Activated T-cell treated with anti-CD3 and anti-CD28 coated beads for 48 hours (primary cell): ENCODE results near the gene ORM2.

Experiments
- DNase-seq: peaks from one replicate; pipeline ENCODE4 v3.0.0-alpha.2; 2020; ENCODE audit warnings: low read depth

The ORM2 gene

GRCh38 chr9:114294664-114295063 lies 35.0 kb upstream of the ORM2 start:
- no peak for DNase-seq

DNA sequence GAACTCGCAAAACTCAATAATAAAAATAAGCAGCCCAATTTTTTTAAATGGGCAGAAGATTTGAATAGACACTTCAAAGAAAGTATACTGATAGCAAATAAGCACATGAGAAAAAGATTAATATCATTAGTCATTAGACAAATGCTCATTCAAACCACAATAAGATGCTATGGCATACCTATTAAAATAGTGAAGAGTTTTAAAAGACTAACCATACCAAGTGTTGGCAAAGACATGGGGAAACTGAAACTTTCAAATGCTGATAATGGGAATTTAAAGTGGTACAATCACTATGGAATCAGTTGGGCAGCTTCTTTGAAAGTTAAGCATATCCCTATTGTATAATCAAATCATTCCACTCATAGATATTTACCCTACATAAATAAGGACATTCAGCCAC lies 33.3 kb upstream of the ORM2 start:
- DNase-seq: no peak

DNA sequence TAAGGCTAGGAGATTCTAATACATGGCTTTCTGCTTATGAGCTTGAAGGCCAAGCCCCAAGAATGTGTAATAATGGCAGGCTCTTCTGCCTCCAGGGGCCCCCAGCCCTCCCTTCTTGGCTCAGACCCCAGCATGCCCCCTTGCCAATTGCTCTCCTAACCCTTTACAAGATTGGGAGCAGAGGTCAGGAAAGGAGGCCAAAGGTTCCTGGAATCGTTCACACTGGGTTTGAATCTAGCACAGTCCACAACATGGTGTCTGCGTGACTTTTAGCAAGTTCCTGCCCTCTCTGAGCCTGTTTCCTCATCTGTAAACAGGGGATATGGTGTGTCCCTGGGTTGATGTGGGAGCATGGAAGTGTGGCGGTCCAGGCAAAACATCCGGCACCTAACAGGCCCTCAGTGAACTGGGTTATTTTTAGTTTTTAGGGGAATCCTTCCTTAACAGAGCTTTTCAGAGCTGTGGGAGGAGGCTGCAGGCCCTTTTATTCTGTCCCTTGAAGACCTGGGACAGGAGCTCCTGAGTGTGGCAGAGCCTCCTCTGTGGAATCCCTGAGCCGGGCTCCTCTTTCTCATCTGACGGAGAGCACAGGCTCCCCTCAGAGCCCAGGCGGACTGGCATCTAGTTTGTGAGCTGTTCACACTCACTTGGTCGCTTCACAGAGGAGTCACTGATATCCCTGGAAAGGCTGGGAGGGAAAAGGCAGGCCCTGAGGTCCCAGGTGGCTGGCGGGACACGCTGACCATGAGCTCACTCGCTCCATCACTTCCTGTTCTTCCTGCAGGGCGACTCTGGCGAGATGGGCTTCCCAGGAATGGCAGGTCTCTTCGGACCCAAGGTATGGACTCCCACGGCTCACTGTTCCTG lies 30.1 kb upstream of the ORM2 start:
- no peak for DNase-seq

GRCh38 chr9:114300153-114300845 lies 29.4 kb upstream of the ORM2 start:
- DNase-seq: no peak

- DNase-seq: no peak
Measured at GRCh38 chr9:114300846-114301797, 28.5 kb upstream of the ORM2 start.

GRCh38 chr9:114301798-114302565 lies 27.7 kb upstream of the ORM2 start:
- DNase-seq: no peak

DNA sequence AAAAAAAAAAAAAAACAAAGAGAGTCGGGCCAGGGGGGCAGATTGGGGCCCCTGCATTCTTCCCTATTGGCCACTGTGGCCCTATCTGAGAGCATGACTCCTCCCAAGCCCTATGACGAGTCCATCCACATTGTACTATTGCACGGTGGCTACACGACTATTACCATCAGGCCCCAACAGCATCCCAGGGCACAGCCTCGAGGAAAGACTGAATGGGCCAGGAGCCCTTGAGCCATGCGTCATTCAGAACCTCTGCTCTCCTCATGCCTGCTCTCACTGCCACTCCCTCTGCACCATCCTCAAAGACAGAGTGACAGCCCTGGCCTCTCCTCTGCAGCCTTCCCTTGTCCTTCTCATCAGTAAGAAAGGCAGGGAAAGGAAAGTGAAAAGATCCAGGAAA lies 26.9 kb upstream of the ORM2 start:
- no peak for DNase-seq

DNA sequence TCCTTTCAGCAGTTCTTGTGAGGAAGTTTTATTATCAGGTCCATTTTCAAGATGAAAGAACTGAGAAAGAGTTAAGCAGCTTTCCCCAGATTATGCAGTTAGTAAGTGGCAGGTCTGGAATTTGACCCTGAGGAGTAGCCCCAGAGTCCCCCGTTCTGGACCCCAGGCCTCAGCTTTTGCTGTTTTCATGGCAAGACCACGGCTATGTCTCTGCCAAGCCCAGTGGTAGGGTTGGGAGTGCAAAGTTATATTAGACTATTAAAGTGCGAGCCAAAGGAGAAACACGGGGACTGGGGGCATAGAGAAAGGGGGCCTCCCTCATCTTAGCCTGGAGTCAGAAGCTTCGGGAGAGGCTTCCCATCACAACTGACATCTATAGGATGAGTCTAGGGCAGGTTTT lies 26.1 kb upstream of the ORM2 start:
- no peak for DNase-seq

DNA sequence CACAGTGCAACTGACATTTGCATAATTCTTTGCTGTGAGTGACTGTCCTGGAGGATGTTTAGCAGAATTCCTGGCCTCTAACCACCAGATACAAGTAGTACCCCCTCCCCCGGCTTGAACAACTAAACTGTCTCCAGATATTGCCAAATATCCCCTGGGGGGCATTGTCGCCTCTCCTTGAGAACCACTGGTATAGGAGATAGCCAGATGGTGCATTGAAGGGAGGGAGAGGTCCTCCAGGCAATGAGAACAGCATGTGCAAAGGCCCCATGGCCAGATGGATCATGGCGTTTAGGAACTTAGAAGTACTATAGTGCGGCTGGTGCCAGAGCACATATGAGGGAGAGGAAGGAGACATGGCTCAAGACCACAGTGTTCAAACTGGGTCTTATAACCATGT lies 25.7 kb upstream of the ORM2 start:
- DNase-seq: no peak

- DNase-seq: no peak
Measured at GRCh38 chr9:114304416-114305188, 25.1 kb upstream of the ORM2 start.

DNA sequence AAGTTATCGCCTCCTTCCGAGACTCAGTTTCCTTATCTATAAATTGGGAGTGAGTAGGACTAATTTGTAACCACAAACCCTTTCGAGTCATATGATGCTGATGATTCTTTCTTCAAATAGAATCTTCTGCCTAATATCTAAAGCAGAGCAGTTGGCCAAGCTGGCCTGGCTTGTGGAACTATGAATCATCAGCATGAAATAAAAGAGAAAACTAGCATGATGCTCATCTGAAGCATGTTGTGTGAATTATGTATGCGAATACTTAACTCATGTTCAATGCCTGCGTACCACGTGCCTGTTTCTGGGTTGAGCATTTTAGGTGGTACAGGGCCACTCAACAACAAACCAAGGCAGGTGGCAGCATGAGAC lies 21.8 kb upstream of the ORM2 start:
- no peak for DNase-seq

- DNase-seq: no peak
Measured at GRCh38 chr9:114308361-114308950, 21.2 kb upstream of the ORM2 start.

- DNase-seq: no peak
Measured at GRCh38 chr9:114309096-114309495, 20.6 kb upstream of the ORM2 start.

DNA sequence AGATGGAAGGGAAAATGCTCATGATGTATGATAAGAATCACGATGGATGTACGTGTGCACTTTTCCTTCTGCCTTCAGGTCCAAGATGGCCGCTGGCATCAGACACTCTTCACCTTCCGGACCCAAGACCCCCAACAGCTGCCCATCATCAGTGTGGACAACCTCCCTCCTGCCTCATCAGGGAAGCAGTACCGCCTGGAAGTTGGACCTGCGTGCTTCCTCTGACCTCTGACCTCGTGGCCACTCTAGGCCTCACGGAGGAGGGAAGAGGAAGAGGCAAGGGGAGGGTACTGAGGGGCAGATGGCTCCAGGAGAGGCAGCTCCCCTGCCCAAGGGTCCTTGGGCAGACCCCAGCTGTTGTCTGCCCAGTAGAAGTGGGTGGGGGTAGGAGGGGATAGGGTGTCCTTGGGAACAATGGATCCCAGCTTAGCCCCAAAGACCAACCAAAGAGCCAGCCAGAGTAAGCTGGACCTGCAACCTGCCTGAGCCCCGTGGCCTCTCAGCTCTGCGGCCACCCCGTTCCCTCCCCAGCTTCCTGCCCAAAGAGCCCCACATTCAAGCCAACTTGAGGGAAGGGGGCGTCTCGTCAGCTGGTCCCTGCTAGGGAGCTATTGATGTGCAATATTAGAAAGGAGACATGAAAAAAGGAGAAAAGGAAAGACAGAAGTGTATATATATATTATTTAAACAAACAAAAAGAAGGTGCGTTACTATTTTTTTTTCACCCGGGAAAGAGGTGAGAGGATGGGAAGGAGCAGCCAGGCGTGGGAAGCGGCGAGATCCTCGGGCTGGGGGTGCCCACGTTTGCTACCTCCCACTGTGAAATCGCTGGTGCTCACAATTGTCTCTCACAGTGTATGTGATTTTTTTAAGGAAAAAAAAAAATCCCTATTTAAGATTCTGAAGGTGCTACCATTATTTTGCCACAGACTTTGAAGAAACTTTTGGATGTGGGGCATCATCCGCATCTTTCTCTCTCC lies 18.9 kb upstream of the ORM2 start:
- DNase-seq: no peak

- no peak for DNase-seq
Measured at GRCh38 chr9:114311571-114312512, 17.8 kb upstream of the ORM2 start.

DNA sequence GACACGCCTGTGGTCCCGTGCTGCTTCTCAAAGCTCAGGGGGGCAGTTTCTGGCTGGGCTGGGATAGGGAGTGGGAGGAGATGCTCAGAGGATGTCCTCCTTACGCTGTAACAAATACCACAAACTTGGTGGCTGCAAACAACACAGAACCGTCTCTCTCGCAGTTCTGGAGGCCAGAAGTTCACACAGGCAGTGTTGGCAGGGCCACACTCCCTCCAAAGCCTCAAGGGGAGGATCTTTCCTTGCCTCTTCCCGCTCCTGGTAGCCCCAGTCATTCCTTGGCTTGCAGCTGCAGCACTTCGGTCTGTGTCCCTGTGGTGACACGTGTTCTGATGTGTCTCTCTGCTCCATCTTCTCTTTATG lies 17.2 kb upstream of the ORM2 start:
- no peak for DNase-seq

DNA sequence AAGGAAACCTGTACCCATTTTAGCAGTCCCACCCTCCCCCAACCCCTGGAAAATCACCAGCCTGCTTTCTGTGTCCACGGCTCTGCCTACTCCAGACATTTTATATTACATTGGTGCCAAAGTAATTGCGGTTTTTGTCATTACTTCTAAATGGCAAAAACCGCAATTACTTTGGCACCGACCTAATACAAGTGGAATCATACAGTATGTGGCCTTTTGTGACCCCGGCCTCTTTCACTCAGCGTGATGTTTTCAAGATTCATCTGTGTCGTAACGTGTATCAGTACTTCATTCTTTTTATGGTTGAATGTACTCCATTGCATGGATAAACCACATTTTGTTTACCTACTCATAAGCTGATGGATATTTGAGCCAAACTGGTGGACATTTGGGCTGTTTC lies 16.5 kb upstream of the ORM2 start:
- no peak for DNase-seq

DNA sequence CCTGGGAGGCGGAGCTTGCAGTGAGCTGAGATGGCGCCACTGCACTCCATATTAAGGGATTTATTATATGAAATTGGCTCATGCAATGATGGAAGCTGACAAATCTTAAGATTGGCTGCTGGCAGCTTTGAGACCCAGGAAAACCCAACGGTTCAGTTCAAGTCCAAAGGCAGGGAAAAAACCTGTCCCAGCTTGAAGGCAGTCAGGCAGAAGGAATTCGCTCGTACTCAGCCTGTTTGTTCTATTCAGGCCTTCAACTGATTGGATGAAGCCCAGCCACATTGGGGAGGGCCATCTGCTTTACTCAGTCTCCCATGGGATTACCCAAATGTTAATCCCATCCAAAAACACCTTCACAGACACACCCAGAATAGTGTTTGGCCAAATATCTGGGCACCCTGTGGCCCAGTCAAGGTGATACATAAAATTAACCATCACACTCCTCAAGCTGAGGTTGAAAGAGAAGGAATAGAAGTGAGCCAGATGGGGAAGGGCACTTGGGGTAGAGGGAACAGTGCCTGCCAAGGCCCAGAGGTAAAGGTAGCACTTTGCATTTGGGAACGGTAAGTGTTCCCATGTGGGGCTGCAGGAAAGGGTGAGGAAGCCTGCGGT lies 15.3 kb upstream of the ORM2 start:
- DNase-seq: no peak
